Transverse colon (tissue), 3 donors: Measurements from ENCODE around the gene PRLHR.

Experiments
- CTCF ChIP-seq, 5 experiments: fragments of 200-600 bp in 3 of 5; fragments of 450-650 bp in 2 of 5; sonication (generic) in 3 of 5; IDR thresholded peaks; 1 replicate in 2 of 5; 2 replicates in 3 of 5; pipeline ENCODE4 v1.5.1; 2016 to 2017; ENCODE audit warnings: antibody characterized with exemption in 5 of 5, inconsistent platforms in 3 of 5, mild to moderate bottlenecking in 2 of 5, moderate library complexity in 1 of 5
- POLR2A ChIP-seq: fragments of 450-650 bp; IDR thresholded peaks from one replicate; pipeline ENCODE4 v1.6.1; 2016; ENCODE audit warnings: antibody characterized with exemption, mild to moderate bottlenecking, moderate library complexity

GRCh38 chr10:118542745-118543144, 52.7 kb downstream of the PRLHR start:
- TF ChIP-seq CTCF (IDR thresholded peaks at IDR 0.05) (no peak), POLR2A (no peak)
